Measurements from ENCODE around the gene PLS3.

GRCh38 chrX:115592997-115593734, 32.2 kb downstream of the PLS3 start:
- TF ChIP-seq POLR2AphosphoS5 (IDR thresholded peaks at IDR 0.05; ENCODE audit: borderline replicate concordance, low read depth, low read length): no peak
- TF ChIP-seq EZH2 (IDR thresholded peaks at IDR 0.05): no peak
- no peak for TF ChIP-seq FOXP2 (optimal IDR thresholded peaks at IDR 0.05; ENCODE audit: control extremely low read depth, extremely low read length, insufficient read depth)
